Amygdala (tissue), 56 donors: Measurements from ENCODE around the gene ZNF814.
"Not testable (repeated sequence)": the region's sequence is repeated elsewhere in the genome, so short reads cannot be mapped to it uniquely, and the experiment has no call there.

Experiments used
- DNase-seq, 56 donors: peaks; one replicate each; lab custom pipeline; 2025; lab: John Stamatoyannopoulos, UW

ZNF814 gene

GRCh38 chr19:57888560-57889231, at the start of gene ZNF814:
TSS of gene ZNF814 (minus strand) at chr19:57889037. CDS start at chr19:57888802, 235 bp downstream.
- peak; percentile 20 to 92 (median 70) for DNase-seq

DNA sequence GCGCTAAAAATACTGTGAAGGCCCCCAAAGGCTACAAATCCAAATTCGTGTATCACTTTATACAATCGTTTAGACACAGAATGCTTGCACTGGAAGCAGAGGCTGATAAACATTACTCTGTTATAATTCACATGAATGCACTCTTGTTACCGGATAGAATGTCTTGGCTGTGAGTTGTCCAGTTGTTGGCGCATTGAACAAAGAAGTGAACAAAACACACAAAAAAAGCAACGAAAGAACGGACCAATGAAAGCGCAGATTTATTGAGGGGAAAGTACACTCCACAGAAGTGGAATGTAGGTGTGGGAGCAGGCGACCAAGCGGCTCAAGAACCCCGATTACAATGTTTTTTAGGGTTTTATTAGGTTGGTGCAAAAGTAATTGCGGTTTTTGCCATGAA, 46.9 kb upstream of the ZNF814 start:
- peak in 10 of 56 donors; percentile 3 to 69 (median 19) for DNase-seq

- DNase-seq: peak in 55 of 56 donors; percentile 1 to 91 (median 64)
These were observed 46.2 kb upstream of the ZNF814 start, which contains the start of gene ZNF418 for GRCh38 chr19:57934820-57935665. TSS of gene ZNF418 (minus strand) at chr19:57935402. CDS start at chr19:57933822, 1,580 bp downstream.

GRCh38 chr19:57927587-57927986, 38.8 kb upstream of the ZNF814 start:
- no peak for DNase-seq

DNA sequence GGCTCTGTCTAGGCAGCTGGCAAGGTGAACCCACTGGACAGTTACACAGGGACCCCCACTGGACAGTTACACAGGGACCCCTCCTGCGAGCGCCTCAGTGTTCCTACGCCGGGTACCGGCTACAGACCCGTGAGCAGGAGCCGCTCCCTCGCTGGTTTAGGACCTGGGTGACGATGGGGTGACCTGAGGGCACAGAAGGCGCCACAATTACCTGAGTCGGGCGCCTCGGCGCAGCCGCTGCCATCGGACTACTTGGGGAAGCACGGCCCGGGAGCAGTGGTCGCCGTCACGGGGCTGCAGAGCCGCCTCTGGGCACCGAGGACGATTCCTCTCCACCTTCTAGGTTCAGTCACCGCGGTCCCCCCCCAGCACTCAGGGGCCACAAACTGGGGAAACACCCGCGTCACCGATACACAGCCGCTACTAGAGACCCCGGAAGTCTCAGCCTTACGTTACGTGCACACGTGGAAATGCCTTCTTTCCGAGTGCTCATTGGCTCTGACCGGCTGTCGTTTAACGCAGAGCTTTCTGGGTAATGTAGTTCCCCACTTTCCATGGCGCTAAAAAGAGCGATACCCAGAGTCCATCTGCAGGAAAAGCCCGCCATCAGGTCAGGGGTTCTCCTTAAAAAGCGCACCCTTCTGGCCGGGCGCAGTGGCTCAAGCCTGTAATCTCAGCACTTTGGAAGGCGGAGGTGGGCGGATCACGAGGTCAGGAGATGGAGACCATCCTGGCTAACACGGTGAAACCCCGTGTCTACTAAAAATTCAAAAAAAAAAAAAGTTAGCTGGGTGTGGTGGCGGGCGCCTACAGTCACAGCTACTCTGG, 27.5 kb upstream of the ZNF814 start, which contains the start of gene ZNF417:
ZNF417 (minus strand) TSS at position 425 of the 828 bp plus-strand sequence; CDS start at position 244, 181 bp downstream.
- peak; percentile 26 to 94 (median 80) for DNase-seq

- no peak for DNase-seq
These were observed 25.7 kb upstream of the ZNF814 start for GRCh38 chr19:57914531-57914930.

GRCh38 chr19:57907394-57907793, 18.6 kb upstream of the ZNF814 start:
- no peak for DNase-seq

DNA sequence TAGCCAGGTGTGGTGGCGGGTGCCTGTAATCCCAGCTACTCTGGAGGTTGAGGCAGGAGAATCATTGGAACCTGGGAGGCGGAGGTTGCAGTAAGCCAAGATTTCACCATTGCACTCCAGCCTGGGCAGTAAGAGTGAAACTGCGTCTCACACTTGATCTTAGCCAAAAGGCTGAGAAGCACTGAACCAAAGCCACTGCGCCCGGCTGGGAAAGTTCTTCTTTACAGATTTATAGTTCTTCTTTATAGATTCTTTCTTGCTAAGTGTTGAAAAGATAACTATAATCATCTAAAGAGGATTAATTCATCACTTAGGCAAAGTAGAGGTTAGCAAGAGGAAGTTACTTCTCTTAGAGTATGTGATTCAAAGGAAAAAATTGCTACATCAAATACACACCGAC, 16.4 kb upstream of the ZNF814 start:
- DNase-seq: no peak

DNA sequence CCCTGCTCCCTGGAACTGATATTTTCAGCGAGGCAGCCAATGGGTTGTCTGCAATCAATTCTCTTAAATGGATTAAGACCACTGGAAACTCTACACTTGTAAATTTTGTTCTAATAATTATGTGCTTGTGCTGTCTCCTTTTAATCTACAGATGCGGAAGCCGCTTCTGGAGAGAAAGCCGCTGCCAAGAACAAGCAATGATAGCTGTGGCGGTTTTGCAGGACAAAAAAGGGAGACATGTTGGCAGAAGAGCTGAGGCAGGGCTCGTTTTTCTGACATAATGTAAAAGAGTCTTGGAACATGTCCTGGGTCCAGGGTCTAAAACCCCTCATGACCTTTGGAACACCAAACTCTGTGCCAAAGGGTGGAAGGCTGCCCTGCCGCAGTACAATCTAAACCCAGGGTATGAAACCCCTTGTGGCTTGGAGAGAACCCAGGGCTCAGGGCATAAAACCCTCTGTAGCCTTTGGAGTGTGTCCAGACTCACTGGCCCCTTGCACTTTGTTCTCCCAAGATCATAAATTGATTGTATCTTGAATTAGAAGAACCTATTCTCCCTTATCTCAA, 14.9 kb upstream of the ZNF814 start:
- DNase-seq: peak in 1 of 56 donors; percentile 9

DNA sequence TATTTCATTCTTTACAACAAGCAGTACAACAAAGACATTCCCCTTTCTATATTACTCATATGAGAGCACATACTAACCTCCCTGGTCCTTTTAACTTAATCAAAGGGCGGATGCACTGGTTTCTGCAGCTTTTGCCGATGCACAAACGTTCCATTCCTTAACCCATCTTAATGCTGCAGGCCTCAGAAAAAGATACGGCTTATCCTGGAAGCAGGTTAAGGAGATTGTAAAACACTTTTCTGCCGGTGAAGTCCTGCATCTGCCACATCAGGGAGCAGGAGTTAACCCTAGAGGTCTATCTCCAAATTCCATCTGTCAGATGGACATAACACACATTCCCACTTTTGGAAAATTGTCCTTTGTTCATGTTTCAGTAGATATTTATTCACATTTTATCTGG, 11.5 kb upstream of the ZNF814 start:
- no peak for DNase-seq

DNA sequence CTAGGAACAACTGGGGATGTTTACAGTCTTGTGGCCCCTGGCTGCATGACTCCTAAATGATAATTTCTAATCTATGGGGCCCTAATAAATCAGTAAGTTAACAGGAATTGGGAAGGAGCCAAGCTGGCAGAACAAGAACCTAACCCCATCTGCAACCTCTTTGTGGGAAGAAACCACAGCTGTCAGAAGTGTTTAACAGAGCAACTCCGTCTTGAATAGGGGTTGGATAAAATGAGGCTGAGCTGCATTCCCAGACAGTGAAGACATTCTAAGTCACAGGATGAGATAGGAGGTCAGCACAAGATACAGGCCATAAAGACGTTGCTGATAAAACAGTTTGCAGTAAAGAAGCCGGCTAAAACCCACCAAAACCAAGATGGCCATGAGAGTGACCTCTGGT, 1.9 kb upstream of the ZNF814 start:
- DNase-seq: not testable (repeated sequence)

DNA sequence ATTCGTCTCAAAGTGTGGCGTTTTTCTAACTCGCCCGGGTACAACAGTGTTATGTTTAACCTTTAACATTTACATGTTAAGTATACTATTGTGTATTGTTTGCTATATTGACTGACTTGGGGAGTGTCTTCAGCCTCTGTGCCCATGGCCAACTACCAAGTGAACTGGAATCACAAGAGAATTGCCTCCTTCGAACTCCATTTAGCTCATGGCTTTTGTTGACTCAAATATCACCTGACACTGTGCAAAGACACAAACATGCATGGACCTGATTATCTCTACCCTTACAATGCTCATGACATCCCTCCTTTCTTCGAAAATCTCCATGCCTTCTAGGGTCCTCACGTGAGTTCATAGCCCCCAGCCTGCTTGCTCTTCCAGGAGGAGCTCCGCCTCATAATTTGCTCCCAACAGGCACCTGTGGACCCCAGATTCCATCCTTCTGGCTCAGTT, 704 bp downstream of the ZNF814 start:
- DNase-seq: no peak

- DNase-seq: no peak
These were observed 1.5 kb downstream of the ZNF814 start for GRCh38 chr19:57887195-57887941.

- DNase-seq: no peak
These were observed 2.8 kb downstream of the ZNF814 start for GRCh38 chr19:57886046-57886445.

DNA sequence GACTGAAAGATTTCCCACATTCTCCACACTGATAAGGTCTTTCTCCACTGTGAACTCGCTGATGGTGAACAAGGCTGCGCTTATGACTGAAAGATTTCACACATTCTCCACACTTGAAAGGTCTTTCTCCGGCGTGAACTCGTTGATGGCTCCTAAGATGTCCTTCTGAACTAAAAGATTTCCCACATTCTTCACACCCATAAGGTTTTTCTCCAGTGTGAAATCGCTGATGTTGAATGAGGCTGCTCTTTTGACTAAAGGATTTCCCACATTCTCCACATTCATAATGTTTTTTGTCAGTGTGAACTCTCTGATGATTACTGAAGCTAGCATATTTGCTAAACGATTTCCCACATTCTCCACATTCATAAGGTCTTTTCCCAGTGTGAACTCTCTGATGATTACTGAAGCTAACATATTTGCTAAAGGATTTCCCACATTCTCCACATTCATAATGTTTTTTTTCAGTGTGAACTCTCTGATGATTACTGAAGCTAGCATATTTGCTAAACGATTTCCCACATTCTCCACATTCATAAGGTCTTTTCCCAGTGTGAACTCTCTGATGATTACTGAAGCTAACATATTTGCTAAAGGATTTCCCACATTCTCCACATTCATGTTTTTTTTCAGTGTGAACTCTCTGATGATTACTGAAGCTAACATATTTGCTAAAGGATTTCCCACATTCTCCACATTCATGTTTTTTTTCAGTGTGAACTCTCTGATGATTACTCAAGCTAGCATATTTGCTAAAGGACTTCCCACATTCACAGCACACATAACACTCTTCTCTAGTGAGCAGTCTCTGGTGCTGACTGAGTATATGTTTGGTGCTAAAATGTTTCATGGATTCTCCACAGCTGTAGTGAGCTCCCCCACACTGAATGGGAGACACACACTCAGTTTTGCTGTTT, 14.7 kb downstream of the ZNF814 start:
- not testable (repeated sequence) for DNase-seq

GRCh38 chr19:57872450-57872849, 16.4 kb downstream of the ZNF814 start:
- DNase-seq: no peak

DNA sequence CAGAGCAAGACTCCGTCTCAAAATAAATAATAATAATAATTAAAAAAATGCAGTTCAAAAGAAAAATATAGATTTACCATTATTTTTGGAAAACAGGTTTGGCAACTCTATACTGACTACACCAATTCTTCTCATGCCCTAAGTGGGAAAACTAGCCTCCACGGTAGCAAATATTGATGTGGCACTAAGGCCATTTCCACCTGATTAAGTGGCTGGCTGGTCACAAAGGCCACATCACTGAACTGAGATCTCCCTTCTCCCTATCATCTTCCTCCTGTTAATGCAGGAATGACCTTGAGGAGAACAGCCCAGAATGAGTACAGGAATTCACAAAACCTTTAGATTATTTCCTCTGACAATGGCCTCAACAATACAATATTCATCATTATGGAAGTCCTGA, 18.6 kb downstream of the ZNF814 start:
- DNase-seq: no peak

- DNase-seq: not testable (repeated sequence)
These were observed 19.2 kb downstream of the ZNF814 start for GRCh38 chr19:57869655-57870054.
